Measurements from ENCODE around the gene STARD3NL. TPM values are rescaled to one million over a fixed set of nuclear protein-coding genes. Genes with fewer than 3 reads are reported as not detected.
"Not testable (repeated sequence)": the region's sequence is repeated elsewhere in the genome, so short reads cannot be mapped to it uniquely, and the experiment has no call there.

STARD3NL gene
- total RNA-seq, 4 donors from 2014 or later: 7.0 to 11.9 (median 8.6) TPM

DNA sequence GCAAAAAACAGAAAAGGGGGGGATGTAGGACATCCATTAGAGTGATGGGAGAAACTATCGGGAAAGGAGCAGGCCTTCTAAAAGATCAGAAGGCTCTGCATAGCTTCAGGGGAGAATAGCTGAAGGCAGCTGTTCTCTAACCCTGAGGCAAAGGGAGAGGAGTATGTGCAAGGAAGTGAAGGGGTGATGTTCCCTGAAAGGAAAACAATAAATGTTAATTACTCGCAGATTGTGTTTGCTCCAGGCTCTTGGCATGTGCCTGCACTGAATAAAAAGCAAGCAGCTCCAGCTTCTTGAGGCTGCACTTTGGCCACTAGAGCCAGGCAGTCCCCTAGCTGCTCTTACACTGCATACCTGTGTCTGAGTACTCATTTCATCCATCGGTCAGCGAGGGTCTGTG, 14.4 kb upstream of the STARD3NL start:
- no peak for TF ChIP-seq POLR2A (IDR thresholded peaks at IDR 0.05)
- TF ChIP-seq, protein P1, sequence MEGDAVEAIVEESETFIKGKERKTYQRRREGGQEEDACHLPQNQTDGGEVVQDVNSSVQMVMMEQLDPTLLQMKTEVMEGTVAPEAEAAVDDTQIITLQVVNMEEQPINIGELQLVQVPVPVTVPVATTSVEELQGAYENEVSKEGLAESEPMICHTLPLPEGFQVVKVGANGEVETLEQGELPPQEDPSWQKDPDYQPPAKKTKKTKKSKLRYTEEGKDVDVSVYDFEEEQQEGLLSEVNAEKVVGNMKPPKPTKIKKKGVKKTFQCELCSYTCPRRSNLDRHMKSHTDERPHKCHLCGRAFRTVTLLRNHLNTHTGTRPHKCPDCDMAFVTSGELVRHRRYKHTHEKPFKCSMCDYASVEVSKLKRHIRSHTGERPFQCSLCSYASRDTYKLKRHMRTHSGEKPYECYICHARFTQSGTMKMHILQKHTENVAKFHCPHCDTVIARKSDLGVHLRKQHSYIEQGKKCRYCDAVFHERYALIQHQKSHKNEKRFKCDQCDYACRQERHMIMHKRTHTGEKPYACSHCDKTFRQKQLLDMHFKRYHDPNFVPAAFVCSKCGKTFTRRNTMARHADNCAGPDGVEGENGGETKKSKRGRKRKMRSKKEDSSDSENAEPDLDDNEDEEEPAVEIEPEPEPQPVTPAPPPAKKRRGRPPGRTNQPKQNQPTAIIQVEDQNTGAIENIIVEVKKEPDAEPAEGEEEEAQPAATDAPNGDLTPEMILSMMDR (IDR thresholded peaks at IDR 0.05): no peak
- intact Hi-C loops (cut with DNase I; ENCODE audit: low total_unique reads): no loop called here
- 49 to 55% methylated on average over 4 of the region's 4 CpGs for WGBS, 2 donors
- DNase-seq (ENCODE audit: low spot score in 2 of 2): no peak
- H3K4me3 ChIP-seq (ENCODE audit: low read depth, poor library complexity, severe bottlenecking): no peak overlapping the region

DNA sequence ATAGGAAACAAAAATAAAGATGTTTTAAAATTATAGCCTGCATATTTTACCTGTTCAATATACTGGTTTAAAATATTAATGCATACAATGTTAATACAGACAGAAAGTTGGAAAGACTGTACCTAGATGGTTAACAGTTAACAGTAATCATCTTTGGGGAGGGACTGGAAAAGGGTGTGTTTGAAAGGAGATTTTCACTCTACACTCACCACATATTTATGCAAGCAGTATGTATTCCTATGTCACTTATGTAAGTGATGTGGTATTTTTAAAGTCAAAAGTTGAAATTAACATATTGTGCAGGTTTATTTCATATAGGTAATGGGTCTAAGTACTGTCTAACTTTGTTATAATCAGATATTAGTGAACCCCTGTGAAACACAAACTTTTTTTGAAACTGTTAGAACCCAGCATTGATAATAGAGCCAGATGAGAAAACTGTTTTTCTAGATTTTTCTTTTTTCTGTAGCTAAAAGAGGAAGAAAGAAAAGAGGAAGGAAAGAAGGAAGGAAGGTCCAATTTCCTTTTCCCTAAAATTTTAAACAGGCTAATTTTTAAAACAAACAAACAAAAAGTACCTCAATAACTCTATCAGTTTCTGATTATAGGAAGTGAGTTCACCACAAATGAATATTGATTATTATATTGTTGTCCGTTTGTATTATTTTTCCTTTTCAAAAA, 9.0 kb upstream of the STARD3NL start:
- intact Hi-C loops (cut with DNase I; ENCODE audit: low total_unique reads): no loop called here
- no peak for DNase-seq (ENCODE audit: low spot score in 2 of 2)
- 83 to 86% methylated on average over 1 of the region's 1 CpG for WGBS, 2 donors

DNA sequence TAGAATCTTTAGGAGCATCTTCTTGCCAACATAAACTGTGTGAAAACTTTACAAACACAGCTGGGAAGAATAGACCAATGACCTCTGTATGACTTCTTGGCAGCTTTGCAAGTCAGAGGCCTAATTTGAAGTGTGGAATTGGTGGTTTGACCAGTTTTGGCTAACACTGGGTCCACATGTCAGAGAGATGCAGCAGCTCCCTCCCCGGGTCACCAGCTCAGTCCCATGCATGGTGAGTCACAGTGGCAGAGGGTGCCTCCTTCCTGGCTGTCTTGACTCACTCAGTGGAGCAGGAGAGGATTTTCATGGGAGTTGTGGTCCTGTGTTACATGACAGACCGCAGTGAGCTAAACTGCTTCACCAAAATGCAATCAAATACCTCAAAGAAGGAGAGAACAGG, 8.2 kb upstream of the STARD3NL start:
- 49 to 51% methylated on average over 2 of the region's 2 CpGs for WGBS, 2 donors

More for the DNA sequence above, 9.0 kb upstream of the STARD3NL start:
- TF ChIP-seq POLR2A (IDR thresholded peaks at IDR 0.05): no peak
- TF ChIP-seq, protein P1 (IDR thresholded peaks at IDR 0.05): no peak
- H3K4me3 ChIP-seq (ENCODE audit: low read depth, poor library complexity, severe bottlenecking): no peak overlapping the region

DNA sequence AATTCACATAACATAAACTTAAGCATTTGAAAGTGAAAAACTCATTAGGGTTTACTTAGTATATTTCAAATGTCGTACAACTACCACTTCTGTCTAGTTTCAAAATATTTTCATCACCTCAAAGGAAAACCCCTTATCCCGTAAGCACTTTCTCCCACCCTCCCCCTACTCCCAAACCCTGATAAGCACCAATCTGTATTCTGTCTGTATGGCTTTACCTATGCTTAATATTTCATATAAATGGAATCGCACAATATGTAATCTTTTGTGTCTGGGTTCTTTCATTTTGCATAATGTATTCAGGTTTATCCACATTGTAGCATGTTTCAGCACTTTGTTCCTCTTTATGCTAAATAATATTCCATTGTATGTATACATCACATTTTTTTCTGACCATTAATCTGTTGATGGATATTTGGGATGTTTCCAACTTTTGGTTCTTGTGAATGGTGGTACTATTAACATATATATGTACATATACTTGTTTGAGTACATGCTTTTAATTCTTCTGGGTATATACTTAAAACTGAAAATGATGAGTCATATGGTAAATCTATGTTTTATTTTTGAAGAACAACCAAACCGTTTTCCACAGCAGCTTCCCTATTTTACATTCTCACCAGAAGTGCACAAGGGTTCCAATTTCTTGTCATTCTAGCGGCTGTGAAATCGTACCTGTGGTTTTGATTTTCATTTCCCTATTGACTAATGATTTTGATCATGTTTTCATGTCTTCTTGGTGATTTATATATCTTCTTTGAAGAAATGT, 6.2 kb upstream of the STARD3NL start:
- whole genome bisulfite sequencing, 2 donors: 79 to 81% methylated on average over 6 of the region's 6 CpGs
- TF ChIP-seq POLR2A (IDR thresholded peaks at IDR 0.05): no peak
- TF ChIP-seq, protein P1 (IDR thresholded peaks at IDR 0.05): no peak
- DNase-seq (ENCODE audit: low spot score in 2 of 2): no peak
- intact Hi-C loops (cut with DNase I; ENCODE audit: low total_unique reads): no loop called here
- H3K4me3 ChIP-seq (ENCODE audit: low read depth, poor library complexity, severe bottlenecking): no peak overlapping the region

More for the DNA sequence above, 8.2 kb upstream of the STARD3NL start:
- intact Hi-C loops (cut with DNase I; ENCODE audit: low total_unique reads): no loop called here
- peak; percentile 35 to 85 for DNase-seq (ENCODE audit: low spot score in 2 of 2)
- TF ChIP-seq POLR2A (IDR thresholded peaks at IDR 0.05): no peak
- TF ChIP-seq, protein P1 (IDR thresholded peaks at IDR 0.05): no peak
- H3K4me3 ChIP-seq (ENCODE audit: low read depth, poor library complexity, severe bottlenecking): no peak overlapping the region

DNA sequence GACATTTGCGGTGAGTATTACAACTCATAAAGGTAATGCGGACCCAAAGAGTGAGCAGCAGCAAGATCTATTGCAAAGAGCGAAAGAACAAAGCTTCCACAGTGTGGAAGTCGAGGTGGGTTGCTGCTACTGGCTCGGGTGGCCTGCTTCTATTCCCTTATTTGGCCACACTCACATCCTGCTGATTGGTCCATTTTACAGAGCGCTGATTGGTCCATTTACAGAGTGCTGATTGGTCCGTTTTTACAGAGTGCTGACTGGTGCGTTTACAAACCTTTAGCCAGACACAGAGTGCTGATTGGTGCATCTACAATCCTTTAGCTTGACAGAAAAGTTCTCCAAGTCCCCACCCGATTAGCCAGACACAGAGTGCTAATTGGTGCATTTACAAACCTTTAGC, 2.5 kb upstream of the STARD3NL start:
- DNase-seq (ENCODE audit: low spot score in 2 of 2); H3K4me3 ChIP-seq (ENCODE audit: low read depth, poor library complexity, severe bottlenecking); intact Hi-C loops (cut with DNase I; ENCODE audit: low total_unique reads): not testable (repeated sequence)
- WGBS, 2 donors: 91% methylated on average over 9 of the region's 9 CpGs

DNA sequence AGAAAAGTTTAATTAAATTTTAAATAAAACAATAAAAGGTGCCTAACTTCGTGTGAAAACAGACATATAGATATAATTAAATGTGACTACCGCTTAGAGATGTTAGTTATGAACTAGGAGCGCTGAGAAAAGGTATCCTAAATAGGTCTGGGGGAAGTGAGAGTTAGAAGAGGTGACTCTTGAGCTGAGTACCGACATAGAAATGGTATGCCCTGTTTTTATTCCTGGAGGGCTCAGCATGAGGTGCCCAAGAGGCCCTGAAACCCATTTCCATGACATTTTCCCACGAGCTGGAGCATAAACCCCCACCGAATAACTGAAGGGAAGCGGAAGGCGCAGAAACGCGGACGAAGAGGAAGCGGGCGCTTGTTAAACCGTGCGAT, 433 bp upstream of the STARD3NL start:
- 3 to 6% methylated on average over 15 of the region's 15 CpGs for WGBS, 2 donors
- intact Hi-C loops (cut with DNase I; ENCODE audit: low total_unique reads): no loop called here
- TF ChIP-seq, protein P1 (IDR thresholded peaks at IDR 0.05): no peak
- no peak for TF ChIP-seq POLR2A (IDR thresholded peaks at IDR 0.05)
- no peak for DNase-seq (ENCODE audit: low spot score in 2 of 2)
- peak overlapping the region; percentile 64 for H3K4me3 ChIP-seq (ENCODE audit: low read depth, poor library complexity, severe bottlenecking)
